22Rv1 (cell line): ENCODE data around the gene ADGRB3.
"Not testable (repeated sequence)": the region's sequence is repeated elsewhere in the genome, so short reads cannot be mapped to it uniquely, and the experiment has no call there.

Experiments
- H3K27ac ChIP-seq: fragments of 450-650 bp; 2 replicates; pipeline ENCODE4 v1.5.1; 2017
- ZFX ChIP-seq: fragments of 450-650 bp; IDR thresholded peaks from 2 replicates; pipeline ENCODE4 v1.6.1; 2017; ENCODE audit warnings: antibody characterized with exemption, borderline replicate concordance
- TF ChIP-seq, protein P1 (sequence below): fragments of 450-650 bp; IDR thresholded peaks from 2 replicates; pipeline ENCODE4 v1.5.1; 2017; ENCODE audit warnings: mild to moderate bottlenecking

Gene ADGRB3

DNA sequence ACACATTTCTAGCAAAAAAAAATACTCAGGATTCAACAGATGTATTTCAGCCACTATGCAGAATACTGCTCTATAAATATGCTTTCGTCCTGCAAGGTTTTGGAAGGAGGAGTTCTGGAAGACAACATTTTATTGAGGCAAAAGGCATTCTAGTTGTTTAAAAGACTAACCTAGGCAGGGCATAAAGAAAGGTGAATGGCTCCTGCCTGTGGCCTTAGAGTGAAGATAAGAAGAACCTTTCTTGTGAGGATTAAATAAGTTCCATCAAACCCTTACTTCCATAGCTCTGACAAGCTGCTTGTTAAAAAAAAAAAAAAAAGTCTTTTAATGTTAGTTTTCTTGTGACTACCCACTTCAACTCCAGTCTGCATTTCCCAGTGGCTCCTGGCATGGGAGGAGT, 139.8 kb downstream of the ADGRB3 start:
- H3K27ac ChIP-seq = no peak overlapping the region
- TF ChIP-seq ZFX = no peak
- TF ChIP-seq, protein P1, sequence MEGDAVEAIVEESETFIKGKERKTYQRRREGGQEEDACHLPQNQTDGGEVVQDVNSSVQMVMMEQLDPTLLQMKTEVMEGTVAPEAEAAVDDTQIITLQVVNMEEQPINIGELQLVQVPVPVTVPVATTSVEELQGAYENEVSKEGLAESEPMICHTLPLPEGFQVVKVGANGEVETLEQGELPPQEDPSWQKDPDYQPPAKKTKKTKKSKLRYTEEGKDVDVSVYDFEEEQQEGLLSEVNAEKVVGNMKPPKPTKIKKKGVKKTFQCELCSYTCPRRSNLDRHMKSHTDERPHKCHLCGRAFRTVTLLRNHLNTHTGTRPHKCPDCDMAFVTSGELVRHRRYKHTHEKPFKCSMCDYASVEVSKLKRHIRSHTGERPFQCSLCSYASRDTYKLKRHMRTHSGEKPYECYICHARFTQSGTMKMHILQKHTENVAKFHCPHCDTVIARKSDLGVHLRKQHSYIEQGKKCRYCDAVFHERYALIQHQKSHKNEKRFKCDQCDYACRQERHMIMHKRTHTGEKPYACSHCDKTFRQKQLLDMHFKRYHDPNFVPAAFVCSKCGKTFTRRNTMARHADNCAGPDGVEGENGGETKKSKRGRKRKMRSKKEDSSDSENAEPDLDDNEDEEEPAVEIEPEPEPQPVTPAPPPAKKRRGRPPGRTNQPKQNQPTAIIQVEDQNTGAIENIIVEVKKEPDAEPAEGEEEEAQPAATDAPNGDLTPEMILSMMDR = no peak

DNA sequence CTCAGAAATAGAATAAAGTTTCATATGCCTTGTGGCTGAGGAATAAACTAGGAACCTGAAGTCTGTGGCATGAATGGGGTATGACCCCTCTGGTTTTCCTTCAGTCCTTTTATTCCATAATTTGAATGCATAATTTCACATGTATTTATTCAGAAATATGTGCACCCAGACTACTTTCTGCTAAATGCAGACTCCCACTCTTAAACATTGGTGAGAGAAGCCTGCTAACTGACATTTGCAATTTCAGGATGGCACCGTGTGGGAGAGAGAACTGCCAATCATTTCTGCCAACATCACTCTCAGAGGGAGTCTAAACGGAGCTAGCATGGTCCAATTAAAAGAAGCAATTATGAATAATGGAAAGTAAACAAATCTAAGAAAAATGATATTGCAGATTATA, 141.3 kb downstream of the ADGRB3 start:
- no peak overlapping the region for H3K27ac ChIP-seq
- TF ChIP-seq, protein P1 = no peak
- no peak for TF ChIP-seq ZFX

DNA sequence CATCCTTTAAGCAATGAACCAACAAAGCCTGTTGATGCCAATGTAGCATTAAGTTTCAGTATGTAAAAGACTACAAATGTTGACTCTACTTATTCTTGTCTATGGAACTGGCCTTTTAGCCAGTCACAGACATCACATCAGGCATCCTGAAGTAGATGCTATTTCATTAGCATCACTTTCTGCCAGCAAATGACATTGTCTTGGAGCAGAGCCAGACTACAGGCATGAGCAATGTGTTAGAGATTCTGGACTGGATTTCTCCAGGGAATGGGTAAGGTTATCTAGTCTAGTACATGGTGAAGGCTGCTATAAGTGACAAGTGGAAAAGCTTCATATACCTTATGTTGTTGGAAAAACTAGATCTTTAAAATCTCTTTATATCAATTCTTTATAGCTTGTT, 142.9 kb downstream of the ADGRB3 start:
- TF ChIP-seq, protein P1 = no peak
- no peak for TF ChIP-seq ZFX

DNA sequence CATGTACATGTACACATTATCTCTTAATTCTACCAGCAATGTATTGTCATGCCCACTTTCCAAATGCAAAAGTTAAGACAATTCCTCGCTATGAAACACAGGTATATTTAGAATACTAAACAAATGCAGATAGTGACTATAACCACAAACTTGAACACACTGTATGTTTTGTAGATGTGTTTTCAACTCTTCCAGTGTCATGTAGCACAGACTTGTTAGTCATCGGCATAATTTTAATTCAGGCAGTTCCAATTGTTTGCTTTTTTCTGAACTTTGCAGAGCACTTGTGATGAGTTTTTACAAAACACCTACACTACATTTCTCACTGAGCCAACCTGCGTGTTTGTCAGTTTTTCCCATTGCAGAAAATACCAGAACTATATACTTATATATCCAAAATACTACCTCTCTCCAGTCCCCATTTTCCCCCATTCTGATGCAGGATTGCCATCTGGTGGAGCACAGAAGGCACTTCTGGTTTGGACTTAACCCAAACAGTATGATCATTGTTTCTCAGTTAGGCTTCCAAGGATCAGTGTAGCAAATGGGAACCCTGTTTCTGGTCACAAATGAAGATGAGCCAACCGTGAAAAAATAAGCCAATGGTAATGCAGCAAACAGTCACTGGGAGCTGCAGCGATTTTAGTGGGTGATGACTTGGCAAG, 143.4 kb downstream of the ADGRB3 start:
- TF ChIP-seq, protein P1 = peak; percentile 74
- TF ChIP-seq ZFX = no peak
- H3K27ac ChIP-seq = no peak overlapping the region

More for the DNA sequence above, 142.9 kb downstream of the ADGRB3 start:
- no peak overlapping the region for H3K27ac ChIP-seq

DNA sequence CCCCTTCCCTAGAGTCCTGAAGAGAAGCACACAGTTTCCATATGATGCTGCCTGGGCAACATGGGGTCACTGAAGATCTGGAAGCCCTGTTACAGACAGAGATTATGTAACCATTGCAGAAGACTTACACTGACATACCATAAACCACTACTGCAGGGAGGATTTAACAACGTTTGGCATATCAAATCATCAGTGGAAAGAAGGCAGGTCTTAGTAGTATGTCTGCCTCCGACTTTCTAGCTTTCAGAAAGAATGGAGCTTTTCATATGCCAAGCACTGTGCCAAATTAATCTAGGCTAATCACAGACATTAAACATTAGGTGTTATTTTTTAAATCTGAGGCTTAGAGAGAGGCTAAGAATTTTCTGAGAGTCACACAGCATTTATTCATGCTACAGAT, 144.3 kb downstream of the ADGRB3 start:
- TF ChIP-seq ZFX = no peak
- TF ChIP-seq, protein P1 = no peak
- H3K27ac ChIP-seq = no peak overlapping the region

DNA sequence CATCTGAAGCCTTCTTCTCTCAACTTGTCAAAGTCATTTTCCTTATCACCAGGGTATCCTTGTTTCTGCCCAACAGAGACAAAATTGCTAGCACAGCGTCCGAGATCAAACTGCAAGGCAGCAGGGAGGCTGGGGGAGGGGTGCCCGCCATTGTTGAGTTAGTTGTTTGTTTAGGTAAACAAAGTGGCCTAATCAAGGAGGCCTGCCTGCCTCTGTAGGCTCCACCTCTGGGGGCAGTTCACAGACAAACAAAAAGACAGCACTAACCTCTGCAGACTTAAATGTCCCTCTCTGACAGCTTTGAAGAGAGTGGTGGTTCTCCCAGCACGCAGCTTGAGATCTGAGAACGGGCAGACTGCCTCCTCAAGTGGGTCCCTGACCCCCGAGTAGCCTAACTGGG, 155.0 kb downstream of the ADGRB3 start:
- H3K27ac ChIP-seq = not testable (repeated sequence)

DNA sequence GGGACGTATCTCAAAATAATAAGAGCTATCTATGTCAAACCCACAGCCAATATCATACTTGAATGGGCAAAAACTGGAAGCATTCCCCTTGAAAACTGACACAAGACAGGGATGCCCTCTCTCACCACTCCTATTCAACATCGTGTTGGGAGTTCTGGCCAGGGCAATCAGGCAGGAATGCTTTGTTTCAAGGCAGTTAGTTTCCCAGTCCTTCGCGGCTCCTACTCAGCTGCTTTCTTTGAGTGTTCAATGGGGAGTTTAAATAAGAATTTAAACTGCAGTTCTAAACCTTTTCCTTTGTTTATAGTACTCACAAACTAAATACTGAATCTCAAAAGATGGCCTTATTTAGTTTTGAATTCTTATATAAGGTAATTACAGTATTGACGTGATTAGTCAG, 179.9 kb downstream of the ADGRB3 start:
- H3K27ac ChIP-seq = not testable (repeated sequence)

DNA sequence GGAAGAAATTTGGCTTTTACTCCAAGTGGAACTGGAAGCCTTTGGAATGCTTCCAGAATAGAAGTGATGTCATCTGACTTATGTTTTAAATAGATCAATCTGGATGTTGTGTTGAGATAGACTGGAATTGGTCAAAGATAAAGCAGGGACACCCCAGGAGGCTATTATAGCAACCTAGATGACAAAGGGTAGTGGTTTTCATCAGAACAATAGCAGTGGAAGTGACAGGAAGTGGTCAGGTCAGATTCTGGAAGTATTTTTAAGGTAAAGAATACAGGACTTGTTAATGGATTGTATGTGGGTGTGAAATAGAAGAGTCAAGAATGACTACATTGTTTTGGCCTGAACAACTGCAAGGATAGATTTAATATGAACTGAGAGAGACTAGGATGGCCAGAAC, 191.4 kb downstream of the ADGRB3 start:
- TF ChIP-seq, protein P1 = no peak

More for the DNA sequence above, 191.4 kb downstream of the ADGRB3 start:
- no peak overlapping the region for H3K27ac ChIP-seq
